Activated T-cell treated with anti-CD3 and anti-CD28 coated beads for 1 hour (primary cell): Measurements from ENCODE around the gene CD180.
A peak's percentile ranks its signal among the peaks of the same experiment; 100 is the strongest.

Source experiments
- DNase-seq: peaks from one replicate; pipeline ENCODE4 v3.0.0-alpha.2; 2020; ENCODE audit warnings: low read depth

CD180 gene

GRCh38 chr5:67211926-67212325, 15.3 kb upstream of the CD180 start:
- no peak for DNase-seq

- DNase-seq, result peak; percentile 36
Measured at GRCh38 chr5:67209141-67209771, 12.7 kb upstream of the CD180 start.

- DNase-seq, result no peak
Measured at GRCh38 chr5:67208403-67208802, 11.8 kb upstream of the CD180 start.

- DNase-seq, result peak; percentile 59
Measured at GRCh38 chr5:67206929-67207328, 10.3 kb upstream of the CD180 start.

GRCh38 chr5:67206461-67206860, 9.9 kb upstream of the CD180 start:
- DNase-seq, result no peak

- no peak for DNase-seq
Measured at GRCh38 chr5:67205981-67206380, 9.4 kb upstream of the CD180 start.

GRCh38 chr5:67204821-67205220, 8.2 kb upstream of the CD180 start:
- DNase-seq, result no peak

- no peak for DNase-seq
Measured at GRCh38 chr5:67203701-67204074, 7.1 kb upstream of the CD180 start.

- DNase-seq, result no peak
Measured at GRCh38 chr5:67202828-67203227, 6.2 kb upstream of the CD180 start.

GRCh38 chr5:67201897-67202549, 5.4 kb upstream of the CD180 start:
- DNase-seq, result no peak

GRCh38 chr5:67200809-67201562, 4.4 kb upstream of the CD180 start:
- no peak for DNase-seq

GRCh38 chr5:67199859-67200258, 3.3 kb upstream of the CD180 start:
- no peak for DNase-seq

GRCh38 chr5:67198917-67199316, 2.3 kb upstream of the CD180 start:
- DNase-seq, result no peak

GRCh38 chr5:67197536-67197935, 937 bp upstream of the CD180 start:
- no peak for DNase-seq

- no peak for DNase-seq
Measured at GRCh38 chr5:67195406-67196275, 958 bp downstream of the CD180 start.

GRCh38 chr5:67194166-67194565, 2.4 kb downstream of the CD180 start:
- DNase-seq, result no peak

- no peak for DNase-seq
Measured at GRCh38 chr5:67193439-67193807, 3.2 kb downstream of the CD180 start.

- no peak for DNase-seq
Measured at GRCh38 chr5:67192719-67193438, 3.7 kb downstream of the CD180 start.

- DNase-seq, result no peak
Measured at GRCh38 chr5:67190861-67191260, 5.7 kb downstream of the CD180 start.

GRCh38 chr5:67190410-67190809, 6.2 kb downstream of the CD180 start:
- no peak for DNase-seq

- no peak for DNase-seq
Measured at GRCh38 chr5:67189931-67190330, 6.7 kb downstream of the CD180 start.

GRCh38 chr5:67189079-67189354, 7.6 kb downstream of the CD180 start:
- DNase-seq, result no peak
